HepG2 (cell line): ENCODE data around the gene PRPSAP1. TPM values are rescaled to one million over a fixed set of nuclear protein-coding genes. Genes with fewer than 3 reads are reported as not detected.

Experiments
- ATF4 ChIP-seq, 2 experiments: fragments of 450-650 bp in 1 of 2; sonication (generic) in 1 of 2; formaldehyde crosslinking; IDR thresholded peaks; 2 replicates each; pipeline versions ENCODE4 v1.5.0 to v1.8.0; 2020 to 2022; ENCODE audit warnings: mild to moderate bottlenecking in 1 of 2, missing genetic modification reagents in 1 of 2
- CCAR2 ChIP-seq: fragments of 200-400 bp; formaldehyde crosslinking; optimal IDR thresholded peaks from 2 replicates; pipeline ENCODE3; 2018; ENCODE audit warnings: low read depth, mild to moderate bottlenecking, low read length, moderate library complexity
- ELF4 ChIP-seq: sonication (generic); formaldehyde crosslinking; IDR thresholded peaks from 2 replicates; pipeline ENCODE4 v1.5.0; 2020; ENCODE audit warnings: missing genetic modification reagents, mild to moderate bottlenecking, moderate library complexity, borderline replicate concordance
- HNRNPL ChIP-seq: fragments of 200-400 bp; formaldehyde crosslinking; IDR thresholded peaks from 2 replicates; pipeline ENCODE4 v1.6.1; 2017; ENCODE audit warnings: mild to moderate bottlenecking, low read depth, low read length
- MATR3 ChIP-seq: sonication (generic); formaldehyde crosslinking; IDR thresholded peaks from 2 replicates; pipeline ENCODE4 v1.4.0; 2020; ENCODE audit warnings: missing genetic modification reagents
- MIXL1 ChIP-seq: IDR thresholded peaks from 2 replicates; pipeline ENCODE4 v1.6.1; 2016
- NFIB ChIP-seq: sonication (generic); formaldehyde crosslinking; IDR thresholded peaks from 2 replicates; pipeline ENCODE4 v1.9.0; 2021; ENCODE audit warnings: missing genetic modification reagents, mild to moderate bottlenecking, borderline replicate concordance
- NFIC ChIP-seq: IDR thresholded peaks from 2 replicates; pipeline ENCODE4 v1.6.1; 2012; ENCODE audit warnings: mild to moderate bottlenecking, low read length, inconsistent platforms
- PHB2 ChIP-seq: fragments of 450-650 bp; IDR thresholded peaks from 2 replicates; pipeline ENCODE4 v1.6.1; 2018; ENCODE audit not compliant: partially characterized antibody
- POGK ChIP-seq: sonication (generic); formaldehyde crosslinking; conservative IDR thresholded peaks from 2 replicates; pipeline ENCODE4 v1.8.0; 2022; ENCODE audit warnings: mild to moderate bottlenecking, moderate library complexity, missing genetic modification reagents
- RNF2 ChIP-seq: fragments of 450-650 bp; conservative IDR thresholded peaks from 2 replicates; pipeline ENCODE4 v1.6.1; 2016; ENCODE audit warnings: low read depth
- RXRA ChIP-seq: sonication (generic); formaldehyde crosslinking; IDR thresholded peaks from 2 replicates; pipeline ENCODE4 v1.5.1; 2020; ENCODE audit warnings: missing genetic modification reagents
- SIN3B ChIP-seq: fragments of 150-350 bp; IDR thresholded peaks from 2 replicates; pipeline ENCODE4 v1.6.1; 2014; ENCODE audit warnings: low read length
- SKI ChIP-seq: fragments of 450-650 bp; IDR thresholded peaks from one replicate; pipeline ENCODE4 v1.6.1; 2018; ENCODE audit warnings: mild to moderate bottlenecking; ENCODE audit not compliant: partially characterized antibody
- ZBTB20 ChIP-seq: sonication (generic); formaldehyde crosslinking; IDR thresholded peaks from 2 replicates; pipeline ENCODE4 v1.8.1; 2023; ENCODE audit warnings: missing genetic modification reagents, low read depth, mild to moderate bottlenecking, borderline replicate concordance
- ZBTB37 ChIP-seq: sonication (generic); formaldehyde crosslinking; IDR thresholded peaks from 2 replicates; pipeline ENCODE4 v1.4.0; 2020; ENCODE audit warnings: mild to moderate bottlenecking, missing genetic modification reagents
- ZC3H4 ChIP-seq: sonication (generic); formaldehyde crosslinking; IDR thresholded peaks from 2 replicates; pipeline ENCODE4 v1.4.0; 2020; ENCODE audit warnings: missing genetic modification reagents, borderline replicate concordance
- ZFP62 ChIP-seq: sonication (generic); formaldehyde crosslinking; IDR thresholded peaks from 2 replicates; pipeline ENCODE4 v1.4.0; 2020; ENCODE audit warnings: missing genetic modification reagents
- ZNF142 ChIP-seq: sonication (generic); formaldehyde crosslinking; IDR thresholded peaks from 2 replicates; pipeline ENCODE4 v1.4.0; 2020; ENCODE audit warnings: missing genetic modification reagents
- ZNF781 ChIP-seq: sonication (generic); formaldehyde crosslinking; IDR thresholded peaks from 2 replicates; pipeline ENCODE4 v1.5.1; 2020; ENCODE audit warnings: borderline replicate concordance, mild to moderate bottlenecking, missing genetic modification reagents; ENCODE audit errors: not compliant biosample characterization
- polyA plus RNA-seq, 8 experiments: library from polyadenylated mRNA; depleted of rRNA in 3 of 8; stranded (reverse) in 7 of 8; unstranded in 1 of 8; fragments of >200 nt; fragmentation: Illumina TruSeq in 4 of 8; extraction: Trizol in 4 of 8; gene quantifications; 2 replicates each; pipeline versions ENCODE4 v1.2.1 to v1.2.3, GENCODE V29; 2011 to 2016; ENCODE audit warnings: low read depth in 4 of 8, missing spikeins in 1 of 8, mixed read lengths in 1 of 8; ENCODE audit not compliant: insufficient read depth in 1 of 8
- total RNA-seq, 5 experiments: library from RNA; depleted of rRNA; stranded (reverse); fragments of >200 nt; fragmentation: Illumina TruSeq; extraction: Trizol; gene quantifications; 2 replicates each; pipeline ENCODE4 v1.2.3, GENCODE V29; 2016; ENCODE audit warnings: low read depth in 1 of 5

The PRPSAP1 gene
- total and polyA plus RNA-seq, 2 of the 13 experiments (the other 11 are each of a cell fraction or from before 2014, with no cell fraction given) = 91.1 to 314 TPM

- TF ChIP-seq POGK = no peak
- TF ChIP-seq RNF2 = 0 out of 2 replicates have a peak, but pooled peaks have one; percentile 37
- no peak for TF ChIP-seq ZFP62 (CRISPR knock-in tag)
- no peak for TF ChIP-seq ZNF781 (CRISPR knock-in tag)
- TF ChIP-seq PHB2 = no peak
- TF ChIP-seq SIN3B = no peak
- TF ChIP-seq ATF4 (CRISPR knock-in tag; IDR thresholded peaks at IDR 0.05) = peak in 1 of 2 experiments; percentile 61; a peak in 2 of 4 replicates
- TF ChIP-seq NFIB (CRISPR knock-in tag) = no peak
- TF ChIP-seq ZBTB37 (CRISPR knock-in tag) = no peak
- TF ChIP-seq HNRNPL = no peak; the same call in 1 of the 2 replicates
- TF ChIP-seq ZNF142 (CRISPR knock-in tag) = peak; percentile 81
- no peak for TF ChIP-seq MATR3
- peak; percentile 64 for TF ChIP-seq RXRA (CRISPR knock-in tag)
- TF ChIP-seq CCAR2 = no peak
- peak; percentile 55; the same call in 1 of the 2 replicates for TF ChIP-seq MIXL1 (CRISPR knock-in tag)
- TF ChIP-seq ELF4 (CRISPR knock-in tag) = peak; percentile 20; the same call in 1 of the 2 replicates
- TF ChIP-seq ZBTB20 = peak; percentile 54
- TF ChIP-seq SKI = peak; percentile 55
- TF ChIP-seq NFIC = no peak
- peak; percentile 99 for TF ChIP-seq ZC3H4 (CRISPR knock-in tag)
Measured at GRCh38 chr17:76382803-76383545, 29.3 kb upstream of the PRPSAP1 start (continued).
